Vagina (tissue), 2 donors: ENCODE measurements around the gene PPIF.

Experiments
- CTCF ChIP-seq, 3 experiments: fragments of 450-650 bp in 2 of 3; fragments of 200-600 bp in 1 of 3; sonication (generic) in 1 of 3; IDR thresholded peaks; one replicate each; pipeline ENCODE4 v1.5.1; 2017 to 2019; ENCODE audit warnings: antibody characterized with exemption in 3 of 3, mild to moderate bottlenecking in 2 of 3, moderate library complexity in 2 of 3
- POLR2A ChIP-seq, 2 donors: fragments of 450-650 bp; IDR thresholded peaks; one replicate each; pipeline ENCODE4 v1.6.1; 2017; ENCODE audit warnings: antibody characterized with exemption in 2 of 2, mild to moderate bottlenecking in 2 of 2, moderate library complexity in 2 of 2

DNA sequence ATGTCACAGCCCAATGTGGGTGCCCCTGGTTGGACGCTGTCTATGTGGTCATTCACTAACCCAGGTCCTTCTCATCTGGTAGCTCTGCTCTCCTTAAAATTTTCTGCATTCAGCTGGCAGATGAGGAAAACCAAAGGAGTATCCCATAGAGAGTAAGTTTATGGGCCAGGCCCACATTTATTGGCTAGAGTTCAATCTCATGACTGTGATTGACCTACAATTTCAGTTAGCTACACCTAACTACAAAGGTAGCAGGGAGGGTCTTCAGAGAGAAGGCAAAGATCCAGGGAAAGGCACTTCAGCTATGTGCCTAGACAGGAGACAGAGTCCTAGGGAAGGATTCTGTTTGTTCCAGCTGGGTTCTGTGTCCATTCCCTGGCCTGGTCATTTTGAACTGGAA lies 23.7 kb upstream of the PPIF start:
- no peak for TF ChIP-seq POLR2A (IDR thresholded peaks at IDR 0.05)
- TF ChIP-seq CTCF (IDR thresholded peaks at IDR 0.05), result no peak
